Stomach (tissue), 4 donors: Measurements from ENCODE around the gene CFAP57.
A peak's percentile ranks its signal among the peaks of the same experiment; 100 is the strongest.

Experiments used
- CTCF ChIP-seq, 7 experiments: fragments of 450-650 bp in 4 of 7; fragments of 200-600 bp in 3 of 7; sonication (generic) in 3 of 7; IDR thresholded peaks; one replicate each; pipeline ENCODE4 v1.5.1; 2016 to 2019; ENCODE audit warnings: antibody characterized with exemption in 7 of 7, control low read depth in 2 of 7, mild to moderate bottlenecking in 1 of 7
- EP300 ChIP-seq: sonication (generic); formaldehyde crosslinking; IDR thresholded peaks from one replicate; pipeline ENCODE4 v1.6.1; 2017; ENCODE audit warnings: antibody characterized with exemption
- POLR2A ChIP-seq, 4 donors: fragments of 450-650 bp; IDR thresholded peaks; one replicate each; pipeline ENCODE4 v1.6.1; 2016; ENCODE audit warnings: antibody characterized with exemption in 4 of 4, control low read depth in 2 of 4, mild to moderate bottlenecking in 1 of 4, moderate library complexity in 1 of 4
- POLR2AphosphoS5 ChIP-seq, 3 donors: sonication (generic); formaldehyde crosslinking; IDR thresholded peaks; one replicate each; pipeline ENCODE4 v1.6.1; 2016; ENCODE audit warnings: antibody characterized with exemption in 3 of 3

GRCh38 chr1:43274125-43274803 is 102.1 kb downstream of the CFAP57 start:
- TF ChIP-seq CTCF (IDR thresholded peaks at IDR 0.05) (no peak), POLR2AphosphoS5 (IDR thresholded peaks at IDR 0.05) (peak in 1 of 3 donors; percentile 19), EP300 (no peak), POLR2A (IDR thresholded peaks at IDR 0.05) (no peak)
